ENCODE measurements around the gene FGD3.
"Not testable (repeated sequence)": the region's sequence is repeated elsewhere in the genome, so short reads cannot be mapped to it uniquely, and the experiment has no call there.

FGD3 gene, protein sequence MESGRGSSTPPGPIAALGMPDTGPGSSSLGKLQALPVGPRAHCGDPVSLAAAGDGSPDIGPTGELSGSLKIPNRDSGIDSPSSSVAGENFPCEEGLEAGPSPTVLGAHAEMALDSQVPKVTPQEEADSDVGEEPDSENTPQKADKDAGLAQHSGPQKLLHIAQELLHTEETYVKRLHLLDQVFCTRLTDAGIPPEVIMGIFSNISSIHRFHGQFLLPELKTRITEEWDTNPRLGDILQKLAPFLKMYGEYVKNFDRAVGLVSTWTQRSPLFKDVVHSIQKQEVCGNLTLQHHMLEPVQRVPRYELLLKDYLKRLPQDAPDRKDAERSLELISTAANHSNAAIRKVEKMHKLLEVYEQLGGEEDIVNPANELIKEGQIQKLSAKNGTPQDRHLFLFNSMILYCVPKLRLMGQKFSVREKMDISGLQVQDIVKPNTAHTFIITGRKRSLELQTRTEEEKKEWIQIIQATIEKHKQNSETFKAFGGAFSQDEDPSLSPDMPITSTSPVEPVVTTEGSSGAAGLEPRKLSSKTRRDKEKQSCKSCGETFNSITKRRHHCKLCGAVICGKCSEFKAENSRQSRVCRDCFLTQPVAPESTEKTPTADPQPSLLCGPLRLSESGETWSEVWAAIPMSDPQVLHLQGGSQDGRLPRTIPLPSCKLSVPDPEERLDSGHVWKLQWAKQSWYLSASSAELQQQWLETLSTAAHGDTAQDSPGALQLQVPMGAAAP

DNA sequence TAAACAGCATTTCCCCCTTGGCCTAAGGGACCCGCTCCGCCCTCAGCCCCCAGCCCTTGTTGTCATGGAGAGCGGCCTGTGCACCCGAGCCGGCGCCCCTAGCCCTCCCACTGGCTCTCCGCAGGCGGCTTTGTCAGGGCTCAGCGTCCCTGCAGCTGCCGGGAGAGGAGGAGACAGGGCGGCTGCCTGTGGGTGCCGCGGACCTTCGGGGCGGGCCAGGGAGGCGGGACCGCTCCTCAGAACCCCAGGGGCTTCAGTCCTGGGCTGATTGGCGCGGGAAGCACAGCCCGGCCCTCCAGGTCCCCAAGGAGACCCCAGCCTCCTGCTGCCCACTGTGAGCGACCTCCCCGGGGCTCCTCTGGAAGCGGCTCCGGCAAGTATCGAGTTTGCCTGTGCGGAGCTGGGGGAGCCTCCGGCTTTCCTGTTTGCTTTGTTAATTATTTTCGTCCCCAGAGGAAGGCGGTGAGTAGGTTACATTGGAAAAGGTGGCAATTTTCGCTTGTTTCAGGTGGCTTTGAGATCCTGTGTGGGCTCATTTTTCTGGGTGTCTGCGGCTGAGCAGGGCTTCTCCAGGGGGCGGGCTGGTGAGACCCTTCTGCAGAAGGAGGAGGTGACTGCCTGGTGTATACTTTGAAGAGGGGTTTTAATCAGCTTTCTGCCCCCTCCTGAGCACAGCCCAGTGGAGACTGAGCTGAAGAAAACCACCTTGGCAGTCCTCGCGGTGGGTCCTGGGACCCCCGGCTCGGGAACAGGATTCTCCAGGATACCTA, at the start of gene FGD3:
FGD3 (plus strand) TSS at position 256 of the 770 bp plus-strand sequence. CDS start 28,734 bp downstream, outside the sequence.
- no peak for DNase-seq (ENCODE audit: low read depth in 2 of 2, low spot score in 1 of 2)

DNA sequence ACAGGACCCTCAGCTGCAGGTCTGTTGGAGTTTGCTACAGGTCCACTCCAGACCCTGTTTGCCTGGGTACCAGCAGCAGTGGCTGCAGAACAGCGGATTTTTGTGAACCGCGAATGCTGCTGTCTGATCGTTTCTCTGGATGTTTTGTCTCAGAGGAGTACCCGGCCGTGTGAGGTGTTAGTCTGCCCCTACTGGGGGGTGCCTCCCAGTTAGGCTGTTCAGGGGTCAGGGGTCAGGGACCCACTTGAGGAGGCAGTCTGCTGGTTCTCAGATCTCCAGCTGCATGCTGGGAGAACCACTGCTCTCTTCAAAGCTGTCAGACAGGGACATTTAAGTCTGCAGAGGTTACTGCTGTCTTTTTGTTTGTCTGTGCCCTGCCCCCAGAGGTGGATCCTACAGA, 42.2 kb upstream of the FGD3 start:
- DNase-seq (ENCODE audit: low read depth in 2 of 2, low spot score in 1 of 2), result not testable (repeated sequence)

DNA sequence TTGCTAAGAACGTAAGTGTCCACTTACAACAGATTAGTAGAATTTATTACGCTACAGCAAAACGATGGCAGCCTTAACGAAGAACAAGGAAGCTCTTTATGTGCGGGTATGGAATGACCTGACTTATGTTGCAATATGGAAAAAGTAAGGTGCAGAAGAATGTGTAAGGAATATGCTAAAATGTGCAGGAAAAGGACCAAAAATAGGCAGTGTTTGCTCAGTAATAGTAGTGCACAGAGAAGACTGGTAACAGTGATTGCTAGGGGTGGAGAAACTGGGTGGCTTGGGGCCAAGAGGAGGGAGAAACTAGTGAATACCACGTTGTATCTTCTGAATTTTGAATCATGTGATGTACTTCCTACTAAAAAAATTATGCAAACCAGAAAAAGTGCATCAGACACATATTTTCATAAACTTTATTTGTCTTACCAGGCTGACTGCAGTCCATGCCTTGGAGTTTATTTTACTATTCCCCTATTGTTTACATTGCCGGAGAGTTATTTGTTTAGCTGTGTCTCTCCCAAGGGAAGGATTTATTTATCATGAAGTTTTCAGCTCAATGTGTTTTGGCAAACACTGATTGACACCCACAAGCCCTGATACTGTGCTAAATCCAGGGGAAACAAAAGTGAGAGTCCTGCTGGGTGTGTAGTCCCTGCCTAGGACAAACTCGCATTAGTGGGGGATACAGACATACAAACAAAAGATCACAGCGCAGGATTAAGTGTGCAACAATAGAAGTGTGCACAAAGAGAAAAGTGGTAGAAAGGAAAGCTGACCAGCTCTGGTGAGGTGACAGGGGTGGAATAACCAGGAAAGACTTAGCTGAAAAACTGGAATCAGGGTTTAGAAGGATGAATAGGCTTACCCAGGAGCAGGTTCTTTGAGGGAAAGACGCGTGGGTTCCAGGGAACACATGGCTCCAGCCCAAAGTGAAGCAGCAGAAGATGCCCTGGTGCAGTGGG, 35.5 kb upstream of the FGD3 start:
- no peak for DNase-seq (ENCODE audit: low read depth in 2 of 2, low spot score in 1 of 2)

DNA sequence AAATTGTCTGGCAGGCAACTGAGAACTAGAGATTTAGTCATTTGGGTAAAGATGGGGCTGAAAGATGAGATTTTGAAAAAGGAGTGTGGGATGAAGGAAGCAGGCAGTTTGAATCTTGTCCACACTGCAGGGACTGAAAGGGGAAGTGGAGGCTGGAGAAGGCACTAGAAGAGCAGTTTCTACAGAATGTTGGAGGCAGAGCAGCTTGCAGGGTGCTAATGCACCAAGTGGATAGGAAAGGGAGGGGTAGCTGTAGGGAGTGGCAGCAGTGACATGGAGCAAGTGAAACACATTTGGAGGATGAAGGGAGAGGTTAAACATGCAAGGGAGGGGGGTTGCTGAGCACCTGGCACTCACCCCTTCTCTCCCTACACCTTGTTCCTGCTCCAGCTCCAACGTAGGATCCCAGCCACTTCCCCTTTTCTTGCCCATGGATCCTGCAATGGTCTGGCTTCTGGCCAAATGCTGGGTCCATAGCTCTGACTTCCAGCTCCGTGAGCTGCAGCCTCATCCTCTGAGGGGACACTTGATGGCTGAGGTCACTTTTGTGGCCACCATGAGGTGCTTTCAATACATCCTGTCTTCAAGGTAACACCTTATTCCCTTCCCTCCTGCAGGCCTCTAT, 30.0 kb upstream of the FGD3 start:
- no peak for DNase-seq (ENCODE audit: low read depth in 2 of 2, low spot score in 1 of 2)

DNA sequence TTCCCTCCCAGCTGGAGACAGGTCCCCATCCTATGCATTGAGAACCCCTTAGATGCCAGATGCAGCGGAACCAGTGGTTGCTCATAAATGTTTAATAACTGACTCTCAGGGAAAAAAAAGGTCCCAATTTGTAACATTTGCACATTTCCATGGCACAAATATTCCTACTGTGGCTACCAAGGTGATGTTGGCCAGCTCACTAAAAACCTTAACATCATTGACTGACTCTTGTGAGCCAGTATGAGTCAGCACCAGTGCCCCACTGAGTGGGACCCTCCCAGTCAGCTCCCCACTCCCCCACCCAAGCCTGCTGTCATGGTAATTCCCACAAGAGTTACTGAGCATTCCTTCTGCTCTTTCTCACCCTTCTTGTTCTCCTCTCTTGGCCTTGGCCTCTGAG, 26.9 kb upstream of the FGD3 start:
- DNase-seq (ENCODE audit: low read depth in 2 of 2, low spot score in 1 of 2), result no peak

DNA sequence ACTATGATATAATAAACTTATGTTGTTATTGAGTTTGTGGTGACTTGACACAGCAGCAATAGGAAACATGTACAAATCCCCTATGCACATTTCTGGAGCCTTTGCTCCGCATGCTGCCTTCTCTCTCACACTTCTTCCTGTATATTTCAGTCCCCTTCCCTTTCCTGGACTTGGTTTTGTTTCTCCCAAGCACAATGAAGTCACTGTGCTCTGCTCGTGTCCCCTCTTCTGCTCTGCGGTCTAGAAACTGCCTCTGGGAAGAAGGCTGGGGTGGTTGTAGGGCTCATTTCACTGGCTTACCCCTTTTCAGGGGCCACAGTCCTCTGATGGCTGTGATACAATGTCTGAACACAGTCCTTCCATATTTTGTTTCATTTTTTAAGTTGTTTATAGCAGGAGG, 15.7 kb upstream of the FGD3 start:
- no peak for DNase-seq (ENCODE audit: low read depth in 2 of 2, low spot score in 1 of 2)

DNA sequence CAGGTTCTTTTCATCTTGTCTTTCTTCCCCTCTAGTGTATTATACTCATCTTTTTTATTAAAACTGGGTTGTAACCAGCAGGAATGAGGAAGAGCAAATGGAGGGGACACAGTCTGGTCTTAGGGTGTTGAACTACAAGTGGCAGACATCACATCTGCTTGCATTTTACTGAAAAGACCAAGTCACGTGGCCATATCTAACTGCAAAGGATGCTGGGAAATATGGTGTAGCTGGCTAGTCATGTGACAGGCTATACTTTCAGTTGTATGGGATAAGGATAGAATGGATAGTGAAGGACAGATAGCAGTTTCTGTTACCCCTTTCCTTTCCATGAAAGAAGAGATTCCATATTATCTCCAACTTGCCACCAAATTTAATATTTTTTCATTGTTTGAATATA, 13.0 kb upstream of the FGD3 start:
- DNase-seq (ENCODE audit: low read depth in 2 of 2, low spot score in 1 of 2), result no peak

DNA sequence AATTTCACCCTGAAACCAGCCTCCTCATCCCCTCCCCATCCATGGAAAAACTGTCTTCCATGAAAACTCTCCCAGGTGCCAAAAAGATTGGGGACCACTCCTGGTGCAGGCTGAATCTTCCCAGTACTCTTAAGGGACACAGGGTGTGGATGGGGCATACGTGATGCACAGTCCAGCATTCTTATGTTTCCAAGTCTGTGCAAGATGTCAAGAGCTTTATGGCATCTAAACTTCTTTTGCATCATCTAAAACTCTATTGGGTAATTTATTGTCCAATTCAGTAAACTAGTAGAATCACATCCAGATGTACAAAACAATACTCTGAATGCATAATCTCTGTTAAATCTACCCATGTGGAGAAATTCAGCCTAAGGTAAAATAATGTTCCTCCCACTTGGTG, 9.3 kb upstream of the FGD3 start:
- DNase-seq (ENCODE audit: low read depth in 2 of 2, low spot score in 1 of 2), result no peak

DNA sequence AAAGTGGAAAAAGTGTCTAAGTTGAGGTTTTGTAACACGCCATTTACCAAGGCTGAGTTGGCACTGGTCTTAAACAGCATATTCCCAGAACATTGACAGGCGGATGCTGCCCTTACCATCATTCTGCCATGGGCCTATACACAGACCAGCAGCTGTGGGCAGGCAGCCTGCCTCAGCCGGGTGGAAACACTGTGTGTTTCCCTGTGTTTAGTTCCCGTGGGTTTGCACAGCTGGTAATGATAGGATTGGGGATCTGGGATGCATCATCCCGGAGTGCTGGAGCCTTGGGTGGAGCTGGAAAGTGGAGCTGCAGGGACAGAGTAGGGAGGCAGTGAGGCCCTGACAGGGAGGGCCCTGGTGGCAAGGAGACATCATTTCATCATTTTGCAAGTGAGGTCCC, 5.5 kb upstream of the FGD3 start:
- no peak for DNase-seq (ENCODE audit: low read depth in 2 of 2, low spot score in 1 of 2)

DNA sequence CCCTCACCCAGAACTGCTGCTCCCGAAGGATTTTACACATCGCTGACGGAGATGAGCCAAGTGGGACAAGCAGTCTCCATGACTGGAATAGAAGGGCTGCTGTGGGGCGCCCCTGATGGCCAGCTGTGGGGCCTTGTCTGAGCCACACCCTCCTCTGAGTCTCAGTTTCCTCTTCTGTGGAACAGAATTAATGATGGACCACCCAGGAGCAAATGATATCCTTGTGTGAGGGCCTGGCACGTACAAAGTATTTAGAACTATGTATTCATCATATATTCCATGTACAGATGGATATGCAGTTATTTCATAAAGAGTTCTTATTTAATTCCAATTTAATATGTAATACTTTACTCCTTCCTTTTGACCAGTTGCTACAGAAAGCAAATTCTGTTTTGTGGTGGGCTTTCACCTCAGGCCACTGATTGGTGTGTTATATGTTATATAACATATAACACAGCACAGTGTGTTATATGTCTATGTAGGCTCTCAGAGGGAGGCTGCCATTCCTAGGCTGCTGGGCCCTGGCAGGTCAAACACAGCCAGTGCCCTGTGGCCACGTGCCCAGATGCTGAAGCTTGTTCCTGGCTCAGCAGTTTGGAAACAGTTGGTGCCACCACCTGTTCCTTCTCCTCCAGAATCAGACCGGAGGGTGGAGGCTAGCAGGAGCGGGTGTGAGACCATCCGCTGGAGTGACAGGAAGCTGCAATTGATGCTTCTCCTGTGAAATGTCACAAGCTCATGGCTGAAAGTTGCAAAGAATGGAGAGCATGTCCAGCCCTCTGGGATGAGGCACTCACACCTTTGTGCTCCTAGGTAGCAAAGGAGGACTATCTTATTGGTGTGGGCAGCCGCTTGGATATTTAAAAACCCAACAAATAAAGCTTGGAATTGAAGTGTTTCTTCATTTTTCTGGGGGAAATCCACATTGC, 4.4 kb upstream of the FGD3 start:
- DNase-seq (ENCODE audit: low read depth in 2 of 2, low spot score in 1 of 2), result no peak

DNA sequence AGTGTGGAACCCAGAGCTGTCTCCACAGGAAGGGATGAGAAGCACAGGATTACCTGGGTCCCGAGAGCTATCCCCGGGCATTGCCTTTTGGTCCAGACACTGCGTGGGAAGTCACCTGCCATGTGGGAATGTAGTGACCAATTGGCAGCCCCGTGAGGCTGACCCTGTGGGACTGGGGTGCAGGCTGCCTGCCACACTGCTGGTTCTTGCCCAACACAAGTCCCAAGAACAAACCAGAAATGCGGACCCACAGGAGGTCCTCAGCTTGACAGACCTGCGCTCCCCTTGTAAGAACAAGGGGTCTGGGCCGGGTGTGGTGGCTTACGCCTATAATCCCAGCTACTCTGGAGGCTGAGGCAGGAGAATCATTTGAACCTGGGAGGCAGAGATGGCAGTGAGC, 2.4 kb upstream of the FGD3 start:
- DNase-seq (ENCODE audit: low read depth in 2 of 2, low spot score in 1 of 2), result no peak

DNA sequence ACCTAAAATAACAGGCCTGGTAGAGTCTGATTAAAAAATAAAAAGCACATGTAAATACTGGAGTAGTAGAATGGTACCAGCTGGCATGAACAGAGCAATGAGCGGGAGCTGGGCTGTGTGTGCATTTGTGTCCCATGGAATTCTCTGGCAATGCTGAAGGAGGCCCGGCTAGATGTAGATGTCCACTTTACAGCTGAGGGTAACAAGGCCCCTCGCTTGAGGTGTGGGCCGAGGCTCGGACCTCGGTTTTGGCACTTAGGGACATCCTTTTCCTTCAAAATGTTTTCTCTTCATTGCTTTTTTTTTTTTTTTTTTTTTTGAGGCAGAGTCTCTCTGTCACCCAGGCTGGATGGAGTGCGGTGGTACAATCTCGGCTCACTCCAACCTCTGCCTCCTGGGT, 1.5 kb upstream of the FGD3 start:
- DNase-seq (ENCODE audit: low read depth in 2 of 2, low spot score in 1 of 2), result no peak

DNA sequence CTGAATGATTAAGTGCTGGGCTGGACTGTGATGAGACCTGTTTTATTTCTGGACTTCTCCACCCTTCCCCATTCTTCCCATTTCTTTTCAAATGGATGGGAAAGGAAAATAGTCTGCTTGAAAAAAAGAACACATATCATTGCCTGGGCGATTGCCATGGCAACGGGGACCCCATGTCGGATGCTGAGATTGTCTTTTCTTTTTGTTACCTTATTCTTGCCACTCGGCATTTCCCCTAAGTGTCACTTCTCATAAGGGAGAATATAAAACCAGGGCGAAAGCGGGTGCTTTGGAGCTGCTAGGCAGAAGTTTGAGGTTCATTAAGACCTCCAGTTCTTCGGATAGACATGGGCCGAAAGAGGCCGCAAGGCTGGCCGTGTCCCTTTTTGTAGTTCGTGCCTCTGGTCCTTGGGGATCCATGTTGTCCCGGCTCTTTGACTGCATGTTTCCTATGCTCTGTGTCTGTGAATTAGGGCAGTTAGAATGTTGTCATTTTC, 763 bp downstream of the FGD3 start:
- DNase-seq (ENCODE audit: low read depth in 2 of 2, low spot score in 1 of 2), result no peak

DNA sequence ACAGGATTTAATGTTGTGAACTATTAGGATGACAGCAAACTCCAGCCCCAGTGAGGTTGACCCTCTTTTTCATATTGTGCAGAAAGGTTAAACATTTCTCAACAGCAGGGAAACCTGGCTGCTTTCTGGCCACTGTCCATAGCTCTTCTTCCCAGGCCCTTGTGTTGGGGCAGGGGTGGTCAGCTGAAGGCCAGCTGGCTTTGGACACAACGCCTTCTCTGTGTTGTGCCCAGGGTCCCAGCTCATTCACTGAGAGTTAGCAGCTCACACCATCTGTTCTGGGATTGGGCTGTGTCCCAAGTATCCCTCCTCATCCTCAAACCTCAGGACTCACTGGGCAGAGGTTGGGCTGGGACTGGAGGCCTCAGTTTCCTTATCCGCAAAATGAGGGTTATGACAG, 1.3 kb downstream of the FGD3 start:
- no peak for DNase-seq (ENCODE audit: low read depth in 2 of 2, low spot score in 1 of 2)

DNA sequence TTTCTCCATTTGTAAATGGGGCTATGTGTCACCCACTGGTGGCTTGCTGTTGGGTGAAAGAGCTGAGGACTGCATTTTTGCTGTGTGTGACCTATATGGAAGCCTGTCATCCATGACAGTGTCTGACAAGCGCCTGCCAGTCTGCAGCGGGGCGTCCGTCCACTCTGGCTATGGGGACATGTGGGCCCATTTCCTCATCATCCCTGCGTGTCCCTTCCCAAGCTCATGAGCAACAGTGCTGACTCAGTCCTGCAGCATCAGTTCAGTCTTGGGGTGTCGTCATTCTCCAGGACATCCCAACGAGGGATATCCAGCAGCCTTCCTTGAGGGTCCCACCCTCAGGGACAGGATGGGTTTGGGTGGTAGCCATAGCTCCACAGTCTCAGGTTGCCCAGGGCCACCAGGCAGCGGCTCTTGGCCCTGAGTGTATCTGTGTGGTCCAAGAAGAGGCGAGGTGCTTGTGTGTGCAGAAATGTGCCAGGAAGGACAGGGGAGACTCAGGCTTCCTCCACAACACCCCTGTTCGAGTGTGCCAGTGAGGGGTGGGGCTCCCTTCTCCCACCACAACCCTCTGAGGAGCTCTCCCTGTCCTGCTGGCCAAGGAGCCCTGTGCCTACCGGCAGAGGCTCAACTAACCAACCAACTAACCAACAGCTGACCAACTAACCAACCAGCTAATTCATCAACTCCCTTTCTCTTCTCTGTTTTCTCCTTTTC, 2.1 kb downstream of the FGD3 start:
- DNase-seq (ENCODE audit: low read depth in 2 of 2, low spot score in 1 of 2), result no peak

DNA sequence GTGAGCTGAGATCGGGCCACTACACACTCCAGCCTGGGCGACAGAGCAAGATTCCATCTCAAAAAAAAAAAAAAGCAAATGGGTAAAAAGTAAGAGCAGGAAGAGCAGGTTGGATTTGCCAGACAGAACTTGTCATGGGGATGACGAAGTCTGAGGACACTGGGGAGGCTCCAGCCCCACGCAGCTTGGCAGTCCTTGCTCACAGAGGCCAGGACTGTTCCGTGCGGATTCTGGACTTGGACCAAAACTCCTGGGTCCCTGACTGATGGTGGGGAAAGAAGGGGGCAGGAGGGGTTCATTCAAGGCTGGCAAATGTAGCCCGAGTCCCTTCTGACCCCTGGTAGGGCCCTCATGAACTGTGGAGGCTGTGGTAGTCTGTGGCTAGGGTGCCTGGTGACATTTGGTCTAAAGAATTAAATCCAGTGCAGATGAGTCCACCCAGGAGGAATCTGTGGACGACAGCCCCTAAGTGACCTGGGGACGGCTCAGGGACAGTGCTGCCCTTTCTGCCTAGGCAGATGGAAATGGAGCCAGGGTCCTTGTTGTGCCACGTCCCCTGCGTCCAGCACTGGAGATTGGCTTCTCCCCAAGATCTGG, 3.1 kb downstream of the FGD3 start:
- no peak for DNase-seq (ENCODE audit: low read depth in 2 of 2, low spot score in 1 of 2)

DNA sequence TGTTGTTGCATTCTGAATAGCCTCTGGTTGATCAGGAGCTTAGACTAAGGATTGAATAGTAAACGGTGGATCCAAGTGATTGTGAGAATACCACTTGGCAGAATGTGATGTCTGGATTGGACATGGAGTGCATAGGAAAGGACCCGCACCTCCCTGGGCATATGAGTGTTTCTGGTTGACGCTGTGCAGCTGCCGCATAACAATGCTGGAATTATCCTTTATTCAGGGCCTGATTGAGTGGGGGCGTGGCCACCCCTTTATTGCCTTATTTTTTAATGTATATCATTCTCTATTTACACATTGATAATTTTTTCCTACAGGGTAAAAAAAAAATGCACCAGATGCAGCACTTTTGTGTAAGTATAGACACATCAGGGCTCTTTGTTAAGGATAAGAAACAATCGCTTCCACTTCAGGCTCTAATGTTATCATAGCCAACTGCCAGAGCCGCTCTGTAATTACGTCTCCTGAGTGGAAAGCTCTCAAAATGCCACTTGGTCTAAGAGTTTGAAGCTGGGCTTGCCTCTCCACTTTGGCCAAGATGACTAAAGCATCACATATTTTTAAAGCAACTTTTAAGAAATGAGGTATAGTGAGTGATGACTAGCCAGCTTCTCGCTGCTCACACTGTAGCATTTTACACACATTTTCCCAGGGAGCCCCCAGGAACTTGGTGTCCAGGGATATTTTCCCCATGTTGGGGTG, 5.7 kb downstream of the FGD3 start:
- no peak for DNase-seq (ENCODE audit: low read depth in 2 of 2, low spot score in 1 of 2)

All from stimulated activated CD8-positive, alpha-beta memory T cell treated with anti-CD3 and anti-CD28 coated beads, Interleukin-4, amount 100 ng/mL, for 4 hours (primary cell).